HepG2 (cell line): Measurements from ENCODE around the gene IGF2BP1. TPM values are rescaled to one million over a fixed set of nuclear protein-coding genes. Genes with fewer than 3 reads are reported as not detected.

Source experiments
- ATAC-seq: fragments of 200-7000 bp; cut with Tn5 transposase; 3 replicates; pipeline ENCODE4 v1.9.1; 2020; ENCODE audit warnings: mild to moderate bottlenecking, moderate library complexity
- BruUV-seq: library from RNA; stranded (reverse); fragments of 400-500 nt; replicated peaks from 2 replicates; lab custom pipeline; 2021; lab: Mats Ljungman, UMichigan
- CTCF ChIA-PET: fragments of 300-600 bp; formaldehyde crosslinking; extraction: SDS; loops from one replicate; lab custom pipeline; 2021; ENCODE audit warnings: low total read pairs, inconsistent platforms, low intra/inter-chr PET ratio; lab: Yijun Ruan, JAX
- POLR2A ChIA-PET: fragments of 350-600 bp; sonication (Branson Sonifier 250); formaldehyde crosslinking; loops from one replicate; lab custom pipeline; 2020; ENCODE audit warnings: antibody characterized with exemption, inconsistent platforms; lab: Yijun Ruan, JAX
- DNase-seq: peaks from one replicate; pipeline ENCODE4 v3.0.0-alpha.2; 2015; ENCODE audit warnings: low spot score
- FAIRE-seq: peaks from 3 replicates; lab custom pipeline; 2011; peaks lifted over from hg19 to GRCh38; lab: Jason Lieb, UNC
- H2AFZ ChIP-seq: one replicate; pipeline ENCODE4 v1.6.1; 2011; ENCODE audit warnings: low read length, inconsistent platforms
- H3K27ac ChIP-seq: fragments of 300-600 bp; 3 replicates; pipeline ENCODE4 v1.8.0; 2011; ENCODE audit warnings: mixed run types, mild to moderate bottlenecking, mixed read lengths, low read length, inconsistent platforms; ENCODE audit not compliant: insufficient read depth; ENCODE audit errors: extremely low read length
- H3K27me3 ChIP-seq, 2 experiments: fragments of 200-600 bp in 1 of 2; 2 replicates in 1 of 2; 3 replicates in 1 of 2; pipeline versions ENCODE4 v1.6.0 to v1.8.0; 2011; ENCODE audit warnings: low read length in 2 of 2, mild to moderate bottlenecking in 2 of 2, moderate library complexity in 2 of 2, inconsistent platforms in 1 of 2; ENCODE audit not compliant: insufficient read depth in 2 of 2, control insufficient read depth in 1 of 2
- H3K36me3 ChIP-seq, 2 experiments: fragments of 200-600 bp in 1 of 2; replicated peaks in 1 of 2; 2 replicates in 1 of 2; 3 replicates in 1 of 2; pipeline versions ENCODE4 v1.5.1 to v1.8.0; 2011; ENCODE audit warnings: low read length in 2 of 2, inconsistent platforms in 1 of 2; ENCODE audit not compliant: insufficient read depth in 2 of 2, control insufficient read depth in 1 of 2
- H3K4me1 ChIP-seq: 2 replicates; pipeline ENCODE4 v1.5.1; 2012; ENCODE audit warnings: low read length, inconsistent platforms; ENCODE audit not compliant: insufficient read depth
- H3K4me2 ChIP-seq: 2 replicates; pipeline ENCODE4 v1.6.0; 2011; ENCODE audit warnings: low read depth, low read length, inconsistent platforms
- H3K4me3 ChIP-seq, 3 experiments: fragments of 200-600 bp in 1 of 3; sonication (generic), shearing (Covaris generic) in 1 of 3; replicated peaks in 1 of 3; 2 replicates each; pipeline ENCODE4 v1.5.1; 2011 to 2016; ENCODE audit warnings: low read length in 3 of 3, inconsistent platforms in 2 of 3, low read depth in 2 of 3, mild to moderate bottlenecking in 2 of 3, control low read depth in 1 of 3, mixed read lengths in 1 of 3; ENCODE audit not compliant: insufficient read depth in 1 of 3
- H3K79me2 ChIP-seq: one replicate; pipeline ENCODE4 v1.6.1; 2011; ENCODE audit warnings: low read length, inconsistent platforms; ENCODE audit not compliant: insufficient read depth
- H3K9ac ChIP-seq: 2 replicates; pipeline ENCODE4 v1.6.0; 2011; ENCODE audit warnings: mild to moderate bottlenecking, low read depth, low read length, inconsistent platforms; ENCODE audit not compliant: insufficient read depth
- H3K9me3 ChIP-seq: 2 replicates; pipeline ENCODE4 v1.5.1; 2012; ENCODE audit warnings: mild to moderate bottlenecking, low read length
- H4K20me1 ChIP-seq: 2 replicates; pipeline ENCODE4 v1.6.0; 2011; ENCODE audit warnings: inconsistent platforms, mild to moderate bottlenecking, low read length, moderate library complexity; ENCODE audit not compliant: insufficient read depth
- HNRNPK ChIP-seq: fragments of 200-400 bp; formaldehyde crosslinking; IDR thresholded peaks from 2 replicates; pipeline ENCODE4 v1.6.1; 2018; ENCODE audit warnings: low read length, low read depth, moderate library complexity, mild to moderate bottlenecking; ENCODE audit not compliant: poor library complexity, severe bottlenecking
- HNRNPLL ChIP-seq: fragments of 200-400 bp; formaldehyde crosslinking; IDR thresholded peaks from 2 replicates; pipeline ENCODE4 v1.6.1; 2017; ENCODE audit warnings: mild to moderate bottlenecking, low read depth, low read length; ENCODE audit not compliant: poor library complexity, severe bottlenecking
- RBM22 ChIP-seq: fragments of 200-400 bp; formaldehyde crosslinking; optimal IDR thresholded peaks from 2 replicates; pipeline ENCODE3; 2017; ENCODE audit warnings: mild to moderate bottlenecking, low read length, moderate library complexity
- SOX6 ChIP-seq, 2 experiments: fragments of 450-650 bp in 1 of 2; sonication (generic) in 1 of 2; formaldehyde crosslinking in 1 of 2; IDR thresholded peaks; 2 replicates each; pipeline versions ENCODE4 v1.4.0 to v1.6.1; 2017 to 2020; ENCODE audit warnings: antibody characterized with exemption in 1 of 2, mild to moderate bottlenecking in 1 of 2, missing genetic modification reagents in 1 of 2
- ZNF773 ChIP-seq: sonication (generic); formaldehyde crosslinking; IDR thresholded peaks from 2 replicates; pipeline ENCODE4 v1.4.0; 2020; ENCODE audit warnings: missing genetic modification reagents, borderline replicate concordance
- ZNF781 ChIP-seq: sonication (generic); formaldehyde crosslinking; IDR thresholded peaks from 2 replicates; pipeline ENCODE4 v1.5.1; 2020; ENCODE audit warnings: borderline replicate concordance, mild to moderate bottlenecking, missing genetic modification reagents; ENCODE audit errors: not compliant biosample characterization
- ZSCAN9 ChIP-seq: IDR thresholded peaks from 2 replicates; pipeline ENCODE4 v1.6.1; 2016; ENCODE audit warnings: borderline replicate concordance
- WGBS: methylation state at CpG from one replicate; pipeline ENCODE4 v1.1.6; 2017; ENCODE audit warnings: low lambda C conversion rate; 5-methylcytosine and 5-hydroxymethylcytosine counted together
- in situ Hi-C: cut with HindIII; loops from 2 replicates; pipeline ENCODE4 v1.10.0; 2017; ENCODE audit warnings: low pct_unique_long_range_greater_than_20kb; ENCODE audit not compliant: extremely low pct_ligation_motif_present
- intact Hi-C: fragments of 100-400 bp; cut with micrococcal nuclease; formaldehyde crosslinking; loops from one replicate; pipeline ENCODE4 v1.10.0; 2022; ENCODE audit not compliant: unreplicated experiment
- polyA plus RNA-seq, 8 experiments: library from polyadenylated mRNA; depleted of rRNA in 3 of 8; stranded (reverse) in 7 of 8; unstranded in 1 of 8; fragments of >200 nt; fragmentation: Illumina TruSeq in 4 of 8; extraction: Trizol in 4 of 8; gene quantifications; 2 replicates each; pipeline versions ENCODE4 v1.2.1 to v1.2.3, GENCODE V29; 2011 to 2016; ENCODE audit warnings: low read depth in 4 of 8, missing spikeins in 1 of 8, mixed read lengths in 1 of 8; ENCODE audit not compliant: insufficient read depth in 1 of 8
- total RNA-seq, 5 experiments: library from RNA; depleted of rRNA; stranded (reverse); fragments of >200 nt; fragmentation: Illumina TruSeq; extraction: Trizol; gene quantifications; 2 replicates each; pipeline ENCODE4 v1.2.3, GENCODE V29; 2016; ENCODE audit warnings: low read depth in 1 of 5
- TF ChIP-seq, protein P1 (sequence below): sonication (generic); formaldehyde crosslinking; IDR thresholded peaks from 2 replicates; pipeline ENCODE4 v1.4.0; 2020; ENCODE audit warnings: missing genetic modification reagents
- TF ChIP-seq, protein P2 (sequence below): sonication (generic); formaldehyde crosslinking; IDR thresholded peaks from 2 replicates; pipeline ENCODE4 v1.4.0; 2020; ENCODE audit warnings: missing genetic modification reagents, low read depth, mild to moderate bottlenecking, borderline replicate concordance

Gene IGF2BP1
- total and polyA plus RNA-seq, 2 of the 13 experiments (the other 11 are each of a cell fraction or from before 2014, with no cell fraction given), result 29.7 to 75.1 TPM

DNA sequence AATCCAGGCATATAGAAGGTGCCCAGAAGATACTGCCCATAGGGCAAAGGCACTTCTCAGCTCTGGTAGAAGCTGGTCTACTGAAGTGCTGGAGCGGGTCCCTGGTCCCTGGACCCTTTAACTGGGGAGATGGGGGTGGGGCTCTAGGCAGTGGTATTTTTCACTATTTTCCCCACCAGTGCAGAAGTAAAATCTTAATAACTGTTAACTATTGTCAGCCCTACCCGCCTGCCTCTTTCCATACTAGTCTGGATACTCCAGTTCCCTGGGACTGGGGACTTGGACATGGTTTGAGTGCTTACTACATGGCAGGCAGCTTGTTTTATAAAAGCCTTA, 24.6 kb downstream of the IGF2BP1 start:
- H4K20me1 ChIP-seq, result peaks cover 33% of the 10 kb centered on the region
- H3K36me3 ChIP-seq, result peaks cover 14 to 62% of the 10 kb centered on the region in 2 experiments
- ATAC-seq (peak; percentile 9; the same call in 1 of the 3 replicates), FAIRE-seq (no peak), DNase-seq (no peak)
- peak overlapping the region; percentile 33; the same call in 1 of the 2 replicates for H3K4me2 ChIP-seq
- peak overlapping the region; percentile 7; the same call in 1 of the 2 replicates for H3K9ac ChIP-seq
- in situ Hi-C loops, result loop anchor here (5.0 kb wide), 1 partner anchor 69 kb away; no protein-coding TSS in a partner anchor
- H2AFZ ChIP-seq, result no peak overlapping the region
- BruUV-seq, result no TSS peak
- H3K9me3 ChIP-seq, result no peaks in the 10 kb centered on the region
- H3K4me1 ChIP-seq, result peaks cover 64% of the 10 kb centered on the region
- ChIA-PET POLR2A (interaction anchor here (0.8 to 1.9 kb wide), 11 partner anchors 10 to 129 kb away, joined by 3 to 11 read pairs (median 6); partner anchors contain the start of genes ATP5MC1, IGF2BP1 and SNF8), CTCF (no interaction called here)
- 100% methylated on average over 2 of the region's 2 CpGs for WGBS
- H3K27ac ChIP-seq, result peak overlapping the region; percentile 59
- H3K27me3 ChIP-seq, result no peaks in the 10 kb centered on the region
- H3K4me3 ChIP-seq, result no peak overlapping the region
- intact Hi-C loops, result no loop called here
- peaks cover 86% of the 10 kb centered on the region for H3K79me2 ChIP-seq
- TF ChIP-seq HNRNPLL (no peak), ZNF773 (no peak), HNRNPK (no peak), RBM22 (peak; percentile 84), ZSCAN9 (CRISPR knock-in tag) (no peak), SOX6 (IDR thresholded peaks at IDR 0.05) (no peak), SOX6 (CRISPR knock-in tag; IDR thresholded peaks at IDR 0.05) (peak; percentile 37), ZNF781 (no peak)
- TF ChIP-seq, protein P1, sequence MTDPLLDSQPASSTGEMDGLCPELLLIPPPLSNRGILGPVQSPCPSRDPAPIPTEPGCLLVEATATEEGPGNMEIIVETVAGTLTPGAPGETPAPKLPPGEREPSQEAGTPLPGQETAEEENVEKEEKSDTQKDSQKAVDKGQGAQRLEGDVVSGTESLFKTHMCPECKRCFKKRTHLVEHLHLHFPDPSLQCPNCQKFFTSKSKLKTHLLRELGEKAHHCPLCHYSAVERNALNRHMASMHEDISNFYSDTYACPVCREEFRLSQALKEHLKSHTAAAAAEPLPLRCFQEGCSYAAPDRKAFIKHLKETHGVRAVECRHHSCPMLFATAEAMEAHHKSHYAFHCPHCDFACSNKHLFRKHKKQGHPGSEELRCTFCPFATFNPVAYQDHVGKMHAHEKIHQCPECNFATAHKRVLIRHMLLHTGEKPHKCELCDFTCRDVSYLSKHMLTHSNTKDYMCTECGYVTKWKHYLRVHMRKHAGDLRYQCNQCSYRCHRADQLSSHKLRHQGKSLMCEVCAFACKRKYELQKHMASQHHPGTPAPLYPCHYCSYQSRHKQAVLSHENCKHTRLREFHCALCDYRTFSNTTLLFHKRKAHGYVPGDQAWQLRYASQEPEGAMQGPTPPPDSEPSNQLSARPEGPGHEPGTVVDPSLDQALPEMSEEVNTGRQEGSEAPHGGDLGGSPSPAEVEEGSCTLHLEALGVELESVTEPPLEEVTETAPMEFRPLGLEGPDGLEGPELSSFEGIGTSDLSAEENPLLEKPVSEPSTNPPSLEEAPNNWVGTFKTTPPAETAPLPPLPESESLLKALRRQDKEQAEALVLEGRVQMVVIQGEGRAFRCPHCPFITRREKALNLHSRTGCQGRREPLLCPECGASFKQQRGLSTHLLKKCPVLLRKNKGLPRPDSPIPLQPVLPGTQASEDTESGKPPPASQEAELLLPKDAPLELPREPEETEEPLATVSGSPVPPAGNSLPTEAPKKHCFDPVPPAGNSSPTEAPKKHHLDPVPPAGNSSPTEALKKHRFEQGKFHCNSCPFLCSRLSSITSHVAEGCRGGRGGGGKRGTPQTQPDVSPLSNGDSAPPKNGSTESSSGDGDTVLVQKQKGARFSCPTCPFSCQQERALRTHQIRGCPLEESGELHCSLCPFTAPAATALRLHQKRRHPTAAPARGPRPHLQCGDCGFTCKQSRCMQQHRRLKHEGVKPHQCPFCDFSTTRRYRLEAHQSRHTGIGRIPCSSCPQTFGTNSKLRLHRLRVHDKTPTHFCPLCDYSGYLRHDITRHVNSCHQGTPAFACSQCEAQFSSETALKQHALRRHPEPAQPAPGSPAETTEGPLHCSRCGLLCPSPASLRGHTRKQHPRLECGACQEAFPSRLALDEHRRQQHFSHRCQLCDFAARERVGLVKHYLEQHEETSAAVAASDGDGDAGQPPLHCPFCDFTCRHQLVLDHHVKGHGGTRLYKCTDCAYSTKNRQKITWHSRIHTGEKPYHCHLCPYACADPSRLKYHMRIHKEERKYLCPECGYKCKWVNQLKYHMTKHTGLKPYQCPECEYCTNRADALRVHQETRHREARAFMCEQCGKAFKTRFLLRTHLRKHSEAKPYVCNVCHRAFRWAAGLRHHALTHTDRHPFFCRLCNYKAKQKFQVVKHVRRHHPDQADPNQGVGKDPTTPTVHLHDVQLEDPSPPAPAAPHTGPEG, result 0 out of 2 replicates have a peak, but pooled peaks have one; percentile 23
- TF ChIP-seq, protein P2, sequence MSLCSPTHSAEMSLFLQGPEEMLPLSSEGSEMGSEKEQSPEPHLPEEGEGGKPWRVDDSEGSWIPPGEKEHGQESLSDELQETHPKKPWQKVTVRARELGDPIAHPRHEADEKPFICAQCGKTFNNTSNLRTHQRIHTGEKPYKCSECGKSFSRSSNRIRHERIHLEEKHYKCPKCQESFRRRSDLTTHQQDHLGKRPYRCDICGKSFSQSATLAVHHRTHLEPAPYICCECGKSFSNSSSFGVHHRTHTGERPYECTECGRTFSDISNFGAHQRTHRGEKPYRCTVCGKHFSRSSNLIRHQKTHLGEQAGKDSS, result 0 out of 2 replicates have a peak, but pooled peaks have one; percentile 6
